ENCODE measurements around the gene OPN4.

Gene OPN4

GRCh38 chr10:86668297-86669165 lies 14.2 kb downstream of the OPN4 start, which contains the start of gene LDB3:
Gene LDB3, plus strand, starts transcription at chr10:86668511. Its CDS starts 181 bp downstream, at chr10:86668692.
- TF ChIP-seq, protein P1, sequence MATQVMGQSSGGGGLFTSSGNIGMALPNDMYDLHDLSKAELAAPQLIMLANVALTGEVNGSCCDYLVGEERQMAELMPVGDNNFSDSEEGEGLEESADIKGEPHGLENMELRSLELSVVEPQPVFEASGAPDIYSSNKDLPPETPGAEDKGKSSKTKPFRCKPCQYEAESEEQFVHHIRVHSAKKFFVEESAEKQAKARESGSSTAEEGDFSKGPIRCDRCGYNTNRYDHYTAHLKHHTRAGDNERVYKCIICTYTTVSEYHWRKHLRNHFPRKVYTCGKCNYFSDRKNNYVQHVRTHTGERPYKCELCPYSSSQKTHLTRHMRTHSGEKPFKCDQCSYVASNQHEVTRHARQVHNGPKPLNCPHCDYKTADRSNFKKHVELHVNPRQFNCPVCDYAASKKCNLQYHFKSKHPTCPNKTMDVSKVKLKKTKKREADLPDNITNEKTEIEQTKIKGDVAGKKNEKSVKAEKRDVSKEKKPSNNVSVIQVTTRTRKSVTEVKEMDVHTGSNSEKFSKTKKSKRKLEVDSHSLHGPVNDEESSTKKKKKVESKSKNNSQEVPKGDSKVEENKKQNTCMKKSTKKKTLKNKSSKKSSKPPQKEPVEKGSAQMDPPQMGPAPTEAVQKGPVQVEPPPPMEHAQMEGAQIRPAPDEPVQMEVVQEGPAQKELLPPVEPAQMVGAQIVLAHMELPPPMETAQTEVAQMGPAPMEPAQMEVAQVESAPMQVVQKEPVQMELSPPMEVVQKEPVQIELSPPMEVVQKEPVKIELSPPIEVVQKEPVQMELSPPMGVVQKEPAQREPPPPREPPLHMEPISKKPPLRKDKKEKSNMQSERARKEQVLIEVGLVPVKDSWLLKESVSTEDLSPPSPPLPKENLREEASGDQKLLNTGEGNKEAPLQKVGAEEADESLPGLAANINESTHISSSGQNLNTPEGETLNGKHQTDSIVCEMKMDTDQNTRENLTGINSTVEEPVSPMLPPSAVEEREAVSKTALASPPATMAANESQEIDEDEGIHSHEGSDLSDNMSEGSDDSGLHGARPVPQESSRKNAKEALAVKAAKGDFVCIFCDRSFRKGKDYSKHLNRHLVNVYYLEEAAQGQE (IDR thresholded peaks at IDR 0.05; ENCODE audit: insufficient replicate concordance, low read depth): no peak
- TF ChIP-seq GABPA (IDR thresholded peaks at IDR 0.05; ENCODE audit: low read depth) (no peak), SPI1 (IDR thresholded peaks at IDR 0.05; ENCODE audit: borderline replicate concordance, low read depth) (no peak), POLR2AphosphoS5 (IDR thresholded peaks at IDR 0.05; ENCODE audit: low read depth) (no peak)
- TF ChIP-seq, protein P2, sequence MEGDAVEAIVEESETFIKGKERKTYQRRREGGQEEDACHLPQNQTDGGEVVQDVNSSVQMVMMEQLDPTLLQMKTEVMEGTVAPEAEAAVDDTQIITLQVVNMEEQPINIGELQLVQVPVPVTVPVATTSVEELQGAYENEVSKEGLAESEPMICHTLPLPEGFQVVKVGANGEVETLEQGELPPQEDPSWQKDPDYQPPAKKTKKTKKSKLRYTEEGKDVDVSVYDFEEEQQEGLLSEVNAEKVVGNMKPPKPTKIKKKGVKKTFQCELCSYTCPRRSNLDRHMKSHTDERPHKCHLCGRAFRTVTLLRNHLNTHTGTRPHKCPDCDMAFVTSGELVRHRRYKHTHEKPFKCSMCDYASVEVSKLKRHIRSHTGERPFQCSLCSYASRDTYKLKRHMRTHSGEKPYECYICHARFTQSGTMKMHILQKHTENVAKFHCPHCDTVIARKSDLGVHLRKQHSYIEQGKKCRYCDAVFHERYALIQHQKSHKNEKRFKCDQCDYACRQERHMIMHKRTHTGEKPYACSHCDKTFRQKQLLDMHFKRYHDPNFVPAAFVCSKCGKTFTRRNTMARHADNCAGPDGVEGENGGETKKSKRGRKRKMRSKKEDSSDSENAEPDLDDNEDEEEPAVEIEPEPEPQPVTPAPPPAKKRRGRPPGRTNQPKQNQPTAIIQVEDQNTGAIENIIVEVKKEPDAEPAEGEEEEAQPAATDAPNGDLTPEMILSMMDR (IDR thresholded peaks at IDR 0.05; ENCODE audit: insufficient read depth, low read length): no peak
- Histone ChIP-seq H3K27me3 (ENCODE audit: insufficient read depth, poor library complexity, severe bottlenecking) (no peaks in the 10 kb centered on the region), H3K4me3 (replicated peaks; ENCODE audit: insufficient read depth, low read length) (no peak within 1 kb of the TSS), H3K27ac (replicated peaks) (no peak within 1 kb of the TSS)
- DNase-seq (ENCODE audit: low read depth in 1 of 2, low spot score in 1 of 2): no peak

- TF ChIP-seq, protein P1 (IDR thresholded peaks at IDR 0.05; ENCODE audit: insufficient replicate concordance, low read depth): no peak
- TF ChIP-seq POLR2AphosphoS5 (IDR thresholded peaks at IDR 0.05; ENCODE audit: low read depth) (no peak), GABPA (IDR thresholded peaks at IDR 0.05; ENCODE audit: low read depth) (no peak), SPI1 (IDR thresholded peaks at IDR 0.05; ENCODE audit: borderline replicate concordance, low read depth) (no peak)
- TF ChIP-seq, protein P2 (IDR thresholded peaks at IDR 0.05; ENCODE audit: insufficient read depth, low read length): no peak
- DNase-seq (ENCODE audit: low read depth in 1 of 2, low spot score in 1 of 2): no peak
- H3K27me3 ChIP-seq (ENCODE audit: insufficient read depth, poor library complexity, severe bottlenecking): no peaks in the 10 kb centered on the region
- no peak overlapping the region for H3K4me3 ChIP-seq (replicated peaks; ENCODE audit: insufficient read depth, low read length)
- no peak overlapping the region for H3K27ac ChIP-seq (replicated peaks)
These were observed 16.0 kb downstream of the OPN4 start for GRCh38 chr10:86670290-86670811.

- Histone ChIP-seq H3K27ac (replicated peaks) (no peak overlapping the region), H3K27me3 (ENCODE audit: insufficient read depth, poor library complexity, severe bottlenecking) (no peaks in the 10 kb centered on the region), H3K4me3 (replicated peaks; ENCODE audit: insufficient read depth, low read length) (no peak overlapping the region)
- no peak for DNase-seq (ENCODE audit: low read depth in 1 of 2, low spot score in 1 of 2)
- no peak for TF ChIP-seq POLR2AphosphoS5 (IDR thresholded peaks at IDR 0.05; ENCODE audit: low read depth)
- TF ChIP-seq, protein P2 (IDR thresholded peaks at IDR 0.05; ENCODE audit: insufficient read depth, low read length): no peak
- TF ChIP-seq GABPA (IDR thresholded peaks at IDR 0.05; ENCODE audit: low read depth): no peak
- TF ChIP-seq, protein P1 (IDR thresholded peaks at IDR 0.05; ENCODE audit: insufficient replicate concordance, low read depth): no peak
- no peak for TF ChIP-seq SPI1 (IDR thresholded peaks at IDR 0.05; ENCODE audit: borderline replicate concordance, low read depth)
These were observed 16.5 kb downstream of the OPN4 start for GRCh38 chr10:86670876-86671275.

Data from HL-60 (cell line).